Natural killer cell (primary cell): ENCODE measurements around the gene BHLHE41. TPM values are rescaled to one million over a fixed set of nuclear protein-coding genes. Genes with fewer than 3 reads are reported as not detected.

Experiments
- ATAC-seq, 3 donors: fragments of 150-1000 bp in 2 of 3; fragments of 200-7000 bp in 1 of 3; cut with Tn5 transposase; 1 replicate in 1 of 3; 2 replicates in 2 of 3; pipeline ENCODE4 v1.10.0; 2021; ENCODE audit warnings: mild to moderate bottlenecking in 2 of 3, moderate library complexity in 2 of 3
- DNase-seq, 2 donors: peaks; one replicate each; pipeline versions ENCODE4 v3.0.0 to v3.0.0-alpha.2; 2013 to 2021; ENCODE audit warnings: mixed read lengths in 1 of 2
- H3K27ac ChIP-seq: one replicate; pipeline ENCODE4 v1.5.1; 2013; ENCODE audit warnings: mild to moderate bottlenecking, low read length
- H3K27me3 ChIP-seq: one replicate; pipeline ENCODE4 v1.6.1; 2013; ENCODE audit warnings: low read length; ENCODE audit not compliant: control insufficient read depth, insufficient read depth
- H3K36me3 ChIP-seq: one replicate; pipeline ENCODE4 v1.6.1; 2013; ENCODE audit warnings: low read length; ENCODE audit not compliant: control insufficient read depth, insufficient read depth
- H3K4me1 ChIP-seq: one replicate; pipeline ENCODE4 v1.6.1; 2013; ENCODE audit warnings: low read length; ENCODE audit not compliant: control insufficient read depth, insufficient read depth
- H3K4me3 ChIP-seq: one replicate; pipeline ENCODE4 v1.5.1; 2013; ENCODE audit warnings: low read length
- H3K9me3 ChIP-seq: one replicate; pipeline ENCODE4 v1.6.1; 2013; ENCODE audit warnings: low read length; ENCODE audit not compliant: control insufficient read depth, insufficient read depth
- H3K27ac Mint-ChIP-seq, 2 donors: one replicate each; pipeline ENCODE4 v1.8.0; 2022; ENCODE audit warnings: mild to moderate bottlenecking in 2 of 2, mixed read lengths in 2 of 2, moderate library complexity in 1 of 2
- H3K27me3 Mint-ChIP-seq, 2 donors: one replicate each; pipeline ENCODE4 v1.8.0; 2022; ENCODE audit warnings: low read depth in 2 of 2, mixed read lengths in 2 of 2
- H3K36me3 Mint-ChIP-seq: one replicate; pipeline ENCODE4 v1.8.0; 2022; ENCODE audit warnings: mixed read lengths
- H3K4me1 Mint-ChIP-seq, 2 donors: one replicate each; pipeline ENCODE4 v1.8.0; 2022; ENCODE audit warnings: mixed read lengths in 2 of 2
- H3K4me3 Mint-ChIP-seq: one replicate; pipeline ENCODE4 v1.8.0; 2022; ENCODE audit warnings: mild to moderate bottlenecking, moderate library complexity, mixed read lengths
- H3K9me3 Mint-ChIP-seq, 2 donors: one replicate each; pipeline ENCODE4 v1.8.0; 2022; ENCODE audit warnings: mixed read lengths in 2 of 2
- CTCF ChIP-seq: fragments of 200-600 bp; IDR thresholded peaks from one replicate; pipeline ENCODE4 v1.8.0; 2022; ENCODE audit warnings: antibody characterized with exemption
- WGBS: methylation state at CpG from one replicate; pipeline ENCODE4 v1.1.7; 2013; ENCODE audit warnings: missing lambda C conversion rate; ENCODE audit not compliant: insufficient coverage; 5-methylcytosine and 5-hydroxymethylcytosine counted together
- intact Hi-C: fragments of 100-400 bp; cut with micrococcal nuclease; formaldehyde crosslinking; loops from one replicate; pipeline ENCODE4 v1.14.2; 2022
- total RNA-seq, 4 donors: library from RNA; stranded (reverse); fragments of 120-200 nt in 1 of 4; gene quantifications; one replicate each; pipeline versions ENCODE4 v1.2.3 to v1.2.4, GENCODE V29; 2013 to 2022

The BHLHE41 gene
- total RNA-seq, 3 donors from 2014 or later (not counting 1 experiment from before 2014, with no cell fraction given), result 0.09 to 3.7 TPM; not detected in 1

GRCh38 chr12:26149968-26150500, 25.2 kb upstream of the BHLHE41 start:
- WGBS, result 41% methylated on average over 5 of the region's 5 CpGs

GRCh38 chr12:26148291-26148690, 23.5 kb upstream of the BHLHE41 start:
- H3K27ac Mint-ChIP-seq, result no peak overlapping the region

More at GRCh38 chr12:26149968-26150500, 25.2 kb upstream of the BHLHE41 start:
- intact Hi-C loops, result no loop called here
- no peak for TF ChIP-seq CTCF
- H3K9me3 Mint-ChIP-seq, result no peaks in the 10 kb centered on the region
- Histone ChIP-seq H3K36me3 (no peaks in the 10 kb centered on the region), H3K9me3 (no peaks in the 10 kb centered on the region), H3K4me1 (no peaks in the 10 kb centered on the region), H3K27ac (no peak overlapping the region), H3K4me3 (no peak overlapping the region), H3K27me3 (no peaks in the 10 kb centered on the region)
- DNase-seq, result no peak
- H3K27me3 Mint-ChIP-seq, result peaks cover 9 to 17% of the 10 kb centered on the region in 2 donors
- H3K4me3 Mint-ChIP-seq, result no peak overlapping the region
- no peaks in the 10 kb centered on the region for H3K4me1 Mint-ChIP-seq
- no peak for ATAC-seq
- no peaks in the 10 kb centered on the region for H3K36me3 Mint-ChIP-seq
- H3K27ac Mint-ChIP-seq, result no peak overlapping the region

GRCh38 chr12:26143291-26143690, 18.5 kb upstream of the BHLHE41 start:
- no peak for TF ChIP-seq CTCF
- no peaks in the 10 kb centered on the region for H3K36me3 ChIP-seq
- no peaks in the 10 kb centered on the region for H3K4me1 Mint-ChIP-seq
- no peaks in the 10 kb centered on the region for H3K27me3 Mint-ChIP-seq
- H3K9me3 Mint-ChIP-seq, result no peaks in the 10 kb centered on the region
- H3K27me3 ChIP-seq, result no peaks in the 10 kb centered on the region
- 100% methylated on average over 1 of the region's 2 CpGs for WGBS
- H3K27ac Mint-ChIP-seq, result no peak overlapping the region
- H3K4me3 Mint-ChIP-seq, result no peak overlapping the region
- DNase-seq, result no peak
- no peaks in the 10 kb centered on the region for H3K4me1 ChIP-seq
- intact Hi-C loops, result no loop called here
- H3K27ac ChIP-seq, result no peak overlapping the region
- ATAC-seq, result no peak
- no peaks in the 10 kb centered on the region for H3K9me3 ChIP-seq
- H3K36me3 Mint-ChIP-seq, result no peaks in the 10 kb centered on the region
- no peak overlapping the region for H3K4me3 ChIP-seq

More at GRCh38 chr12:26148291-26148690, 23.5 kb upstream of the BHLHE41 start:
- intact Hi-C loops, result no loop called here
- H3K4me3 Mint-ChIP-seq, result no peak overlapping the region
- TF ChIP-seq CTCF, result no peak
- H3K4me1 Mint-ChIP-seq, result no peaks in the 10 kb centered on the region
- H3K36me3 ChIP-seq, result no peaks in the 10 kb centered on the region
- DNase-seq (no peak), ATAC-seq (no peak)
- H3K27me3 ChIP-seq, result no peaks in the 10 kb centered on the region
- H3K36me3 Mint-ChIP-seq, result no peaks in the 10 kb centered on the region
- no peaks in the 10 kb centered on the region for H3K9me3 Mint-ChIP-seq
- H3K4me1 ChIP-seq, result no peaks in the 10 kb centered on the region
- H3K27ac ChIP-seq, result no peak overlapping the region
- no peaks in the 10 kb centered on the region for H3K9me3 ChIP-seq
- 86% methylated on average over 7 of the region's 7 CpGs for WGBS
- H3K4me3 ChIP-seq, result no peak overlapping the region
- H3K27me3 Mint-ChIP-seq, result peaks cover 9 to 17% of the 10 kb centered on the region in 2 donors

GRCh38 chr12:26138860-26139259, 14.0 kb upstream of the BHLHE41 start:
- ATAC-seq (no peak), DNase-seq (no peak)
- Mint-ChIP-seq H3K4me3 (no peak overlapping the region), H3K27ac (no peak overlapping the region), H3K4me1 (no peaks in the 10 kb centered on the region), H3K9me3 (no peaks in the 10 kb centered on the region), H3K27me3 (peaks cover 8 to 13% of the 10 kb centered on the region in 2 donors), H3K36me3 (no peaks in the 10 kb centered on the region)
- TF ChIP-seq CTCF, result no peak
- H3K4me3 ChIP-seq, result no peak overlapping the region
- H3K27me3 ChIP-seq, result no peaks in the 10 kb centered on the region
- no peaks in the 10 kb centered on the region for H3K36me3 ChIP-seq
- intact Hi-C loops, result no loop called here
- H3K9me3 ChIP-seq, result no peaks in the 10 kb centered on the region
- H3K27ac ChIP-seq, result no peak overlapping the region
- no peaks in the 10 kb centered on the region for H3K4me1 ChIP-seq
